H1 (cell line): ENCODE measurements around the gene RNF149. TPM values are rescaled to one million over a fixed set of nuclear protein-coding genes. Genes with fewer than 3 reads are reported as not detected.

Experiments
- CTCF ChIA-PET: fragments of 300-600 bp; sonication (Branson Sonifier 250); formaldehyde crosslinking; loops from one replicate; lab custom pipeline; 2021; ENCODE audit not compliant: partially characterized antibody; lab: Charles Lee
- POLR2A ChIA-PET: fragments of 300-600 bp; sonication (Branson Sonifier 250); formaldehyde crosslinking; loops from one replicate; lab custom pipeline; 2021; ENCODE audit warnings: inconsistent platforms; ENCODE audit not compliant: partially characterized antibody; lab: Charles Lee
- DNase-seq, 2 experiments: peaks; one replicate each; pipeline versions ENCODE4 v3.0.0 to v3.0.0-alpha.2; 2010 to 2022; ENCODE audit warnings: low spot score in 2 of 2, low read depth in 1 of 2, mixed read lengths in 1 of 2
- FAIRE-seq: peaks from 2 replicates; lab custom pipeline; 2011; peaks lifted over from hg19 to GRCh38; lab: Jason Lieb, UNC
- H2AFZ ChIP-seq: 2 replicates; pipeline ENCODE4 v1.8.1; 2012; ENCODE audit warnings: low read length, inconsistent platforms
- H2AK5ac ChIP-seq: 2 replicates; pipeline ENCODE4 v1.6.1; 2013; ENCODE audit warnings: low read depth, low read length
- H2BK120ac ChIP-seq: replicated peaks from 2 replicates; pipeline ENCODE3; 2013; ENCODE audit warnings: low read depth, low read length, inconsistent platforms
- H2BK12ac ChIP-seq: 2 replicates; pipeline ENCODE4 v1.6.1; 2013; ENCODE audit warnings: low read depth, low read length
- H2BK15ac ChIP-seq: 2 replicates; pipeline ENCODE4 v1.6.1; 2013; ENCODE audit warnings: low read length
- H2BK20ac ChIP-seq: 2 replicates; pipeline ENCODE4 v1.6.1; 2013; ENCODE audit warnings: low read length
- H2BK5ac ChIP-seq: 2 replicates; pipeline ENCODE4 v1.6.1; 2013; ENCODE audit warnings: low read depth, low read length
- H3K14ac ChIP-seq: 2 replicates; pipeline ENCODE4 v1.6.1; 2013; ENCODE audit warnings: inconsistent platforms; ENCODE audit not compliant: insufficient read length
- H3K18ac ChIP-seq: 2 replicates; pipeline ENCODE4 v1.6.1; 2013; ENCODE audit warnings: low read length; ENCODE audit errors: extremely low read depth
- H3K23ac ChIP-seq: 2 replicates; pipeline ENCODE4 v1.6.1; 2013; ENCODE audit warnings: inconsistent platforms; ENCODE audit not compliant: insufficient read length
- H3K23me2 ChIP-seq: 2 replicates; pipeline ENCODE4 v1.6.1; 2013; ENCODE audit warnings: low read depth, low read length
- H3K27ac ChIP-seq: 2 replicates; pipeline ENCODE4 v1.6.1; 2011; ENCODE audit warnings: low read depth, low read length, inconsistent platforms
- H3K27me3 ChIP-seq, 4 experiments: replicated peaks in 1 of 4; 1 replicate in 1 of 4; 2 replicates in 3 of 4; pipeline versions ENCODE4 v1.6.1 to v1.8.1; 2011 to 2013; ENCODE audit warnings: low read length in 3 of 4, mild to moderate bottlenecking in 3 of 4, inconsistent platforms in 2 of 4, mixed read lengths in 2 of 4, moderate library complexity in 1 of 4; ENCODE audit not compliant: control insufficient read depth in 3 of 4, insufficient read depth in 3 of 4; ENCODE audit errors: extremely low read depth in 1 of 4
- H3K36me3 ChIP-seq, 4 experiments: 2 replicates each; pipeline versions ENCODE4 v1.6.1 to v1.8.1; 2011 to 2013; ENCODE audit warnings: mild to moderate bottlenecking in 4 of 4, low read length in 3 of 4, moderate library complexity in 2 of 4, control low read depth in 1 of 4, inconsistent platforms in 1 of 4; ENCODE audit not compliant: insufficient read depth in 4 of 4, control insufficient read depth in 2 of 4
- H3K4ac ChIP-seq: replicated peaks from 2 replicates; pipeline ENCODE3; 2013; ENCODE audit warnings: low read length, low read depth, mixed read lengths, inconsistent platforms; ENCODE audit not compliant: insufficient read length
- H3K4me1 ChIP-seq, 4 experiments: replicated peaks in 1 of 4; 1 replicate in 1 of 4; 2 replicates in 3 of 4; pipeline versions ENCODE4 v1.6.1 to v1.8.1; 2011 to 2013; ENCODE audit warnings: low read length in 3 of 4, inconsistent platforms in 2 of 4, mixed read lengths in 1 of 4; ENCODE audit not compliant: insufficient read depth in 4 of 4, control insufficient read depth in 3 of 4
- H3K4me2 ChIP-seq, 2 experiments: 2 replicates each; pipeline versions ENCODE4 v1.6.1 to v1.8.1; 2011 to 2013; ENCODE audit warnings: low read depth in 2 of 2, low read length in 2 of 2, control low read depth in 1 of 2, inconsistent platforms in 1 of 2, mild to moderate bottlenecking in 1 of 2; ENCODE audit not compliant: insufficient read depth in 1 of 2
- H3K4me3 ChIP-seq, 4 experiments: fragments of 200-600, 300-600 bp in 1 of 4; sonication (generic), shearing (Covaris generic), sonication (Bioruptor Twin) in 1 of 4; 2 replicates each; pipeline versions ENCODE4 v1.5.1 to v1.8.1; 2011 to 2016; ENCODE audit warnings: low read length in 4 of 4, low read depth in 3 of 4, control low read depth in 2 of 4, inconsistent platforms in 2 of 4, mild to moderate bottlenecking in 2 of 4, mixed read lengths in 1 of 4, moderate library complexity in 1 of 4; ENCODE audit not compliant: insufficient read depth in 2 of 4; ENCODE audit errors: extremely low read depth in 1 of 4
- H3K56ac ChIP-seq: replicated peaks from 2 replicates; pipeline ENCODE3; 2013; ENCODE audit warnings: low read depth, mild to moderate bottlenecking, mixed read lengths, low read length, inconsistent platforms; ENCODE audit not compliant: insufficient read length
- H3K79me1 ChIP-seq: 2 replicates; pipeline ENCODE4 v1.6.1; 2013; ENCODE audit warnings: low read depth, low read length, control low read depth
- H3K79me2 ChIP-seq, 2 experiments: 2 replicates each; pipeline versions ENCODE4 v1.6.1 to v1.8.1; 2012 to 2013; ENCODE audit warnings: low read length in 2 of 2, mild to moderate bottlenecking in 2 of 2, inconsistent platforms in 1 of 2; ENCODE audit not compliant: insufficient read depth in 2 of 2, control insufficient read depth in 1 of 2
- H3K9ac ChIP-seq, 4 experiments: replicated peaks in 1 of 4; 1 replicate in 1 of 4; 2 replicates in 3 of 4; pipeline versions ENCODE4 v1.6.1 to v1.8.1; 2011 to 2013; ENCODE audit warnings: low read depth in 3 of 4, low read length in 3 of 4, control low read depth in 2 of 4, mild to moderate bottlenecking in 2 of 4, moderate library complexity in 2 of 4, inconsistent platforms in 1 of 4; ENCODE audit errors: extremely low read depth in 1 of 4
- H3K9me3 ChIP-seq, 2 experiments: 2 replicates each; pipeline versions ENCODE4 v1.6.1 to v1.8.1; 2012 to 2013; ENCODE audit warnings: mild to moderate bottlenecking in 2 of 2, moderate library complexity in 2 of 2, control low read depth in 1 of 2, inconsistent platforms in 1 of 2, low read depth in 1 of 2, low read length in 1 of 2, mixed read lengths in 1 of 2; ENCODE audit not compliant: insufficient read depth in 2 of 2
- H4K20me1 ChIP-seq, 2 experiments: replicated peaks in 1 of 2; 2 replicates each; pipeline versions ENCODE3 to v1.8.1; 2011 to 2013; ENCODE audit warnings: inconsistent platforms in 2 of 2, low read length in 2 of 2, mild to moderate bottlenecking in 1 of 2; ENCODE audit not compliant: insufficient read depth in 2 of 2, control insufficient read depth in 1 of 2
- H4K5ac ChIP-seq: 2 replicates; pipeline ENCODE4 v1.6.1; 2013; ENCODE audit warnings: low read length, low read depth, mixed read lengths, inconsistent platforms; ENCODE audit not compliant: insufficient read length
- H4K8ac ChIP-seq: 2 replicates; pipeline ENCODE4 v1.8.0; 2013; ENCODE audit warnings: mild to moderate bottlenecking, moderate library complexity, low read length, inconsistent platforms; ENCODE audit not compliant: insufficient read depth; ENCODE audit errors: extremely low read depth
- H4K91ac ChIP-seq: replicated peaks from 2 replicates; pipeline ENCODE3; 2013; ENCODE audit warnings: low read length, mixed read lengths, inconsistent platforms; ENCODE audit not compliant: insufficient read length
- E2F6 ChIP-seq: IDR thresholded peaks from 2 replicates; pipeline ENCODE4 v1.6.1; 2012; ENCODE audit warnings: inconsistent platforms
- EGR1 ChIP-seq: IDR thresholded peaks from 2 replicates; pipeline ENCODE4 v1.6.1; 2011; ENCODE audit warnings: low read depth, low read length, borderline replicate concordance
- GTF2F1 ChIP-seq: IDR thresholded peaks from 2 replicates; pipeline ENCODE4 v1.6.1; 2012; ENCODE audit warnings: low read depth, low read length, improper control_type of control experiment, borderline replicate concordance
- JUN ChIP-seq: IDR thresholded peaks from 2 replicates; pipeline ENCODE4 v1.6.1; 2011; ENCODE audit warnings: low read depth, mild to moderate bottlenecking, improper control_type of control experiment, low read length
- KDM4A ChIP-seq: IDR thresholded peaks from one replicate; pipeline ENCODE4 v1.7.1; 2012; ENCODE audit warnings: low read depth, mild to moderate bottlenecking, moderate library complexity, low read length, inconsistent platforms; ENCODE audit not compliant: severe bottlenecking
- MAFK ChIP-seq: IDR thresholded peaks from 2 replicates; pipeline ENCODE4 v1.6.1; 2012; ENCODE audit warnings: low read depth, mild to moderate bottlenecking, improper control_type of control experiment, low read length
- RAD21 ChIP-seq, 2 experiments: IDR thresholded peaks in 1 of 2; conservative IDR thresholded peaks in 1 of 2; 2 replicates each; pipeline ENCODE4 v1.6.1; 2011; ENCODE audit warnings: low read depth in 2 of 2, low read length in 2 of 2, improper control_type of control experiment in 1 of 2, inconsistent platforms in 1 of 2, mild to moderate bottlenecking in 1 of 2, moderate library complexity in 1 of 2
- RBBP5 ChIP-seq: IDR thresholded peaks from 2 replicates; pipeline ENCODE4 v1.7.1; 2012; ENCODE audit warnings: low read depth, mild to moderate bottlenecking, inconsistent platforms, low read length, moderate library complexity, borderline replicate concordance
- RNF2 ChIP-seq: fragments of 200-900, 300-1000 bp; sonication (generic); IDR thresholded peaks from 2 replicates; pipeline ENCODE4 v1.7.1; 2016; ENCODE audit warnings: borderline replicate concordance, low read depth, mild to moderate bottlenecking, antibody characterized with exemption, low read length; ENCODE audit not compliant: poor library complexity, severe bottlenecking; ENCODE audit errors: missing control alignments
- SIX5 ChIP-seq: IDR thresholded peaks from 2 replicates; pipeline ENCODE4 v1.6.1; 2011; ENCODE audit warnings: mild to moderate bottlenecking, low read depth, low read length
- SP1 ChIP-seq: IDR thresholded peaks from 2 replicates; pipeline ENCODE4 v1.6.1; 2011; ENCODE audit warnings: low read depth, low read length
- SP2 ChIP-seq: IDR thresholded peaks from 2 replicates; pipeline ENCODE4 v1.6.1; 2012; ENCODE audit warnings: mild to moderate bottlenecking, low read length, inconsistent platforms
- TAF7 ChIP-seq: optimal IDR thresholded peaks from 2 replicates; pipeline ENCODE3; 2011; ENCODE audit warnings: low read depth, mild to moderate bottlenecking, inconsistent platforms, low read length, moderate library complexity, borderline replicate concordance
- WGBS, 2 experiments: shearing (Covaris generic) in 1 of 2; methylation state at CpG; one replicate each; pipeline versions ENCODE4 v1.1.6 to v1.1.7; 2013 to 2015; ENCODE audit warnings: low lambda C conversion rate in 2 of 2, mixed read lengths in 2 of 2, inconsistent platforms in 1 of 2, low coverage in 1 of 2, missing lambda C conversion rate in 1 of 2; ENCODE audit not compliant: insufficient replicate concordance in 2 of 2, insufficient coverage in 1 of 2, insufficient read length in 1 of 2; ENCODE audit errors: extremely low coverage in 1 of 2, missing lambda C conversion rate in 1 of 2; 5-methylcytosine and 5-hydroxymethylcytosine counted together
- polyA plus RNA-seq, 7 experiments: library from polyadenylated mRNA; depleted of rRNA in 3 of 7; stranded (reverse) in 5 of 7; unstranded in 2 of 7; fragments of >200 nt in 5 of 7; fragments of 200-250 nt in 2 of 7; gene quantifications; 1 replicate in 5 of 7; 2 replicates in 1 of 7; 4 replicates in 1 of 7; pipeline versions ENCODE4 v1.2.1 to v1.2.3, GENCODE V29; 2011 to 2013; ENCODE audit warnings: missing spikeins in 2 of 7, mixed read lengths in 2 of 7
- total RNA-seq: library from RNA; stranded (reverse); fragmentation: NEBNext Ultra II Directional; extraction: Animal tissue kit (Norgen Biotek cat#: 25700); gene quantifications from 2 replicates; pipeline ENCODE4 v1.2.1, GENCODE V29; 2021

RNF149 gene
- total and polyA plus RNA-seq, 2 of the 8 experiments (the other 6 are each of a cell fraction or from before 2014, with no cell fraction given): 16.6 to 28.2 TPM

GRCh38 chr2:101230541-101231001 is 77.9 kb downstream of the RNF149 start:
- 0 out of 4 replicates have a peak, but pooled peaks cover 0 to 3% of the 10 kb centered on the region in 2 experiments for H3K9me3 ChIP-seq
- POLR2A ChIA-PET: interaction anchor here (1.5 kb wide), 1 partner anchor 228 kb away, joined by 3 read pairs; the partner anchor contains the start of gene RPL31
- H4K20me1 ChIP-seq: no peaks in the 10 kb centered on the region
- no peak overlapping the region for H3K27ac ChIP-seq
- DNase-seq (no peak), FAIRE-seq (no peak)
- no peak overlapping the region for H2AK5ac ChIP-seq
- H2AFZ ChIP-seq: no peak overlapping the region
- CTCF ChIA-PET: interaction anchor here (0.9 to 3.7 kb wide), 5 partner anchors 12 to 218 kb away, joined by 3 to 16 read pairs (median 3); no protein-coding TSS in a partner anchor
- H3K23ac ChIP-seq: no peak overlapping the region
- H2BK120ac ChIP-seq: no peak overlapping the region
- no peak overlapping the region for H3K9ac ChIP-seq
- H3K4me3 ChIP-seq: no peak overlapping the region
- WGBS, 2 experiments: 94% methylated on average over 2 of the region's 2 CpGs; no CpG with 5 or more reads in 1 of the 2 experiments
- H3K56ac ChIP-seq: no peak overlapping the region
- H3K4me2 ChIP-seq: no peak overlapping the region
- H3K36me3 ChIP-seq: no peaks in the 10 kb centered on the region
- no peaks in the 10 kb centered on the region for H3K79me1 ChIP-seq
- H4K8ac ChIP-seq: no peak overlapping the region
- H3K14ac ChIP-seq: no peak overlapping the region
- H3K23me2 ChIP-seq: no peaks in the 10 kb centered on the region
- H2BK20ac ChIP-seq: no peak overlapping the region
- no peak overlapping the region for H2BK12ac ChIP-seq
- no peak overlapping the region for H2BK15ac ChIP-seq
- H3K4ac ChIP-seq: no peak overlapping the region
- no peak overlapping the region for H3K18ac ChIP-seq
- H4K91ac ChIP-seq: no peak overlapping the region
- H3K27me3 ChIP-seq: no peaks in the 10 kb centered on the region
- no peak overlapping the region for H2BK5ac ChIP-seq
- H4K5ac ChIP-seq: no peak overlapping the region
- H3K79me2 ChIP-seq: no peaks in the 10 kb centered on the region
- no peaks in the 10 kb centered on the region for H3K4me1 ChIP-seq
- TF ChIP-seq RNF2 (no peak), E2F6 (no peak), RAD21 (IDR thresholded peaks at IDR 0.05 in 1 of 2, conservative IDR thresholded peaks at IDR 0.05 in 1 of 2; ENCODE audit: low read depth in 2 of 2, low read length in 2 of 2) (no peak), SP1 (no peak), SP2 (no peak), SIX5 (no peak), TAF7 (no peak), GTF2F1 (no peak), EGR1 (no peak), MAFK (no peak), RBBP5 (no peak), KDM4A (no peak), JUN (no peak)
